Dendritic cell treated with granulocyte-macrophage colony-stimulating factor and Interleukin-4, amounts not matched to agents 40 ng/mL and 50 ng/mL, for 4 days (primary cell): ENCODE data around the gene SCAMP4.

Experiments used
- H3K27ac Mint-ChIP-seq: one replicate; pipeline ENCODE4 v1.8.0; 2022; ENCODE audit warnings: mild to moderate bottlenecking, mixed read lengths
- H3K27me3 Mint-ChIP-seq: one replicate; pipeline ENCODE4 v1.8.0; 2022; ENCODE audit warnings: mild to moderate bottlenecking, mixed read lengths
- H3K36me3 Mint-ChIP-seq: one replicate; pipeline ENCODE4 v1.8.0; 2022; ENCODE audit warnings: low read depth, mixed read lengths
- H3K4me1 Mint-ChIP-seq: one replicate; pipeline ENCODE4 v1.8.0; 2022; ENCODE audit warnings: low read depth, mixed read lengths
- H3K4me3 Mint-ChIP-seq: one replicate; pipeline ENCODE4 v1.8.0; 2022; ENCODE audit warnings: mild to moderate bottlenecking, moderate library complexity, mixed read lengths
- H3K9me3 Mint-ChIP-seq: one replicate; pipeline ENCODE4 v1.8.0; 2022; ENCODE audit warnings: mixed read lengths
- intact Hi-C: fragments of 100-400 bp; cut with micrococcal nuclease; formaldehyde crosslinking; loops from one replicate; pipeline ENCODE4 v1.15.0; 2022

The SCAMP4 gene

GRCh38 chr19:1962674-1963073, 57.5 kb downstream of the SCAMP4 start:
- intact Hi-C loops: no loop called here
- Mint-ChIP-seq H3K9me3 (no peaks in the 10 kb centered on the region), H3K27me3 (no peaks in the 10 kb centered on the region), H3K36me3 (peaks cover 83% of the 10 kb centered on the region), H3K4me3 (no peak overlapping the region), H3K27ac (no peak overlapping the region), H3K4me1 (peaks cover 23% of the 10 kb centered on the region)

DNA sequence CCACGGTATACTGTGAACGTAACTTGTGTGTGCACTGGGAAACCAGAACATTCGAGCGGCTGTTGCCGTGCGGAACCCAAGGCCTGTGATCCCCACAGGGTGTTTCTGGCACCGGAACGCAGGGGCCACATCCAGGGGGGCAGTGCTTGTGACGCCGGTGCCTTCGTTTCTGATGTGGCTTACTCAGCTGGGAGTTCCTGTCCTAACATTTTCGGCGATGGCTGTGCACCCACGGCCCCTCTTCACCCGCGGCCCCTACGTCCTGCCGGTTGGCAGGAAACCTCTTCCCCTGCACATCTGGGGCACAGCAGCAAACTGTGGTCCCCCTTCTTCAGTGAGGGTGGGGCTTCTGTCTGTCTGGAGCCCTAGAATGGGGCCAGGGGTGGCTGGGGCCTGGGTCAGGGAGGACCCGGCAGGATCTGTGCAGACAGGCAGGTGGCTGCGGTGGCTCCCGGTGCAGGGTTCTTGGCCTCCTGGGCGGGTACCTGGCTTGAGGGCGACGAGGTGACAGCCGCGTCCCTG, 61.9 kb downstream of the SCAMP4 start:
- Mint-ChIP-seq H3K36me3 (peaks cover 88% of the 10 kb centered on the region), H3K4me3 (no peak overlapping the region), H3K9me3 (no peaks in the 10 kb centered on the region), H3K27me3 (no peaks in the 10 kb centered on the region), H3K27ac (no peak overlapping the region), H3K4me1 (peaks cover 5% of the 10 kb centered on the region)
- intact Hi-C loops: no loop called here

GRCh38 chr19:1968279-1969175, 63.3 kb downstream of the SCAMP4 start:
- Mint-ChIP-seq H3K4me3 (no peak overlapping the region), H3K27me3 (no peaks in the 10 kb centered on the region), H3K36me3 (peaks cover 89% of the 10 kb centered on the region), H3K4me1 (peaks cover 5% of the 10 kb centered on the region), H3K27ac (no peak overlapping the region), H3K9me3 (no peaks in the 10 kb centered on the region)
- intact Hi-C loops: no loop called here

- intact Hi-C loops: no loop called here
- Mint-ChIP-seq H3K27ac (no peak overlapping the region), H3K27me3 (no peaks in the 10 kb centered on the region), H3K4me1 (peaks cover 5% of the 10 kb centered on the region), H3K9me3 (no peaks in the 10 kb centered on the region), H3K36me3 (peaks cover 91% of the 10 kb centered on the region), H3K4me3 (no peak overlapping the region)
Measured at GRCh38 chr19:1969176-1970002, 64.2 kb downstream of the SCAMP4 start.

GRCh38 chr19:1970003-1970805, 65.0 kb downstream of the SCAMP4 start:
- Mint-ChIP-seq H3K27me3 (no peaks in the 10 kb centered on the region), H3K9me3 (no peaks in the 10 kb centered on the region), H3K27ac (no peak overlapping the region), H3K36me3 (peaks cover 91% of the 10 kb centered on the region), H3K4me1 (peaks cover 5% of the 10 kb centered on the region), H3K4me3 (no peak overlapping the region)
- intact Hi-C loops: no loop called here

DNA sequence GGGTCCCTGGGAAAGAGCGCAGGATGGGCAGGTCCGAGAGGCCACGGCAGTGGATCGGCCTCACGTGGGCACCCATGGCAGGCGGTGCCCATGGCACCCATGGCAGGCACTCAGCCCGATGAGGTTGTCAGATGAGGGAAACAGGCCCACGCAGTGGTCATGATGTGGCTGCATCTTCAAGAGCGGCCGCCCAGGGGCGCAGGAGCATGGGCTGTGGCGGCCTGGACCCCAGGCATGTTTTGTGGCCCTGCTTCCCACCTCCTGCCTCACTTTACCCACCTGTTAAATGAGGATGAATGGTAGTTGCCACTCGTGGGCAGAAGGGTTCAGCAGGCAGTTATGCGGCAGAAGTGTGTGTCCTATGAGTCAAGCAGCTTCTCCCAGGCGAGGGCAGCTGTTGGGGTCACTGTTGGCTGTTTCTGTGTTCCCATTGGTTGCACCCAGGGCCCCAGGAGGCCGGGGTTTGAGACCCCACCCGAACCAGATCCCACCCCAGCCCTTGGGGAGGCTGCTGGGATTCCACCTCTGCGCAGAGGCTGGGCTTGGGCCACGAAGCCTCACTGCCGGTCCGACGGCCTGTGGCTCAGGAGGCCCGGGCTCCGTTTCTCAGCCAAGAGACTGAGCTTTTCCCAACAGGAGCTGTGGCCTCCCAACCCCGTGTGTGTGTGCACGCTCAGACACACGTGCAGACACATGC, 65.8 kb downstream of the SCAMP4 start:
- Mint-ChIP-seq H3K4me1 (peaks cover 5% of the 10 kb centered on the region), H3K27me3 (no peaks in the 10 kb centered on the region), H3K36me3 (peaks cover 91% of the 10 kb centered on the region), H3K9me3 (no peaks in the 10 kb centered on the region), H3K27ac (no peak overlapping the region), H3K4me3 (no peak overlapping the region)
- intact Hi-C loops: no loop called here

DNA sequence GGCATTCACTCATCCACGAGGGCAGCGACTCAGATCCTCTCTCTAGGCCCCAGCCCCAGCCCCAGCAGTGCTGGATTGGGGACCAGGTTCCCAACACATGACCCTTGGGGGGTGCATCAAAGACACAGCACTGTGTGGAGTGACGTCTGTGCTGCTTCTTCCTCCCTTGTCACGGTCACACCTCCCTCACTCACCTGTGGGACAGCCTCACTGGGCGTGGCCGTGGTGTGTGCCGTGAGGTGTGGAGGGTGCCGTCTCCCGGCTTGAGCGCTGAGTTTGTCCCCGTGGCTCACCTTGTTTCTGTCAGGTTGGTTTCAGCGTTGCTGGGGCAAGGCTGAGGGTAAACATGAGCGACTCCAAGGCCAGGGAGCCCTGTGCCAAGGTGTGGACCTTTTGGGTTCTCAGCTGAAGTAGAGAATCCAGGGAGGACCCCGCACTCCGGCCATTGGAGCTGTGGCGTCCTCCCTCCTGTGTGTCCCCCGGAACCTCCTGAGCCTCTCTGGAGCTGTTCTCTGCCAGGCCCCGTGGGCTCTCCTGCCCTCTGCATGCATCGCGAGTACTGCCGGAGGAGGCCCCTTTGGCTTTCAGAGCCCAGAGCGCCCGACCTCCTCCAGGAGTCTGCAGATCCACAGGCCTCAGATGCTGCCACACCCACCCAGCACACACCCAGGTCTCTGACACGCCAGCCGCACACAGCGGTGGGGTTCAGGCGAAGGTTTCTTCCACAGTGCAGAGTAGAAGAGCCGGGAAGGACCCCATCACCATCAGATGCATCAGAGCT, 69.4 kb downstream of the SCAMP4 start:
- no peaks in the 10 kb centered on the region for H3K27me3 Mint-ChIP-seq
- no peak overlapping the region for H3K27ac Mint-ChIP-seq
- H3K36me3 Mint-ChIP-seq: peaks cover 100% of the 10 kb centered on the region
- H3K9me3 Mint-ChIP-seq: no peaks in the 10 kb centered on the region
- H3K4me1 Mint-ChIP-seq: peaks cover 5% of the 10 kb centered on the region
- H3K4me3 Mint-ChIP-seq: no peak overlapping the region
- intact Hi-C loops: no loop called here

- H3K36me3 Mint-ChIP-seq: peaks cover 100% of the 10 kb centered on the region
- no peak overlapping the region for H3K4me3 Mint-ChIP-seq
- H3K27ac Mint-ChIP-seq: no peak overlapping the region
Measured at GRCh38 chr19:1975162-1975480, 69.9 kb downstream of the SCAMP4 start.

More at GRCh38 chr19:1975162-1975480, 69.9 kb downstream of the SCAMP4 start:
- H3K9me3 Mint-ChIP-seq: no peaks in the 10 kb centered on the region
- intact Hi-C loops: no loop called here
- H3K27me3 Mint-ChIP-seq: no peaks in the 10 kb centered on the region
- H3K4me1 Mint-ChIP-seq: peaks cover 5% of the 10 kb centered on the region
